SK-N-SH treated with all-trans-retinoic acid at 6 μM for 48 hours (cell line): Measurements from ENCODE around the gene NFIB.

Experiments used
- ATAC-seq: fragments of 200-7000 bp; cut with Tn5 transposase; 3 replicates; pipeline ENCODE4 v1.9.1; 2020; ENCODE audit warnings: mild to moderate bottlenecking, moderate library complexity
- ARNTL ChIP-seq: fragments of 450-650 bp; formaldehyde crosslinking; IDR thresholded peaks from 2 replicates; pipeline ENCODE4 v1.5.0; 2020; ENCODE audit warnings: low read depth, mild to moderate bottlenecking, moderate library complexity, borderline replicate concordance
- BACH2 ChIP-seq: fragments of 250-450 bp; sonication (Bioruptor Pico); IDR thresholded peaks from 2 replicates; pipeline ENCODE4 v1.9.0; 2021; ENCODE audit warnings: mild to moderate bottlenecking, borderline replicate concordance
- CREB5 ChIP-seq: fragments of 250-450 bp; sonication (Bioruptor Pico); IDR thresholded peaks from 2 replicates; pipeline ENCODE4 v1.5.1; 2020; ENCODE audit warnings: low read depth, mild to moderate bottlenecking, moderate library complexity
- CSRNP3 ChIP-seq: fragments of 250-450 bp; sonication (Bioruptor Pico); IDR thresholded peaks from 2 replicates; pipeline ENCODE4 v1.5.1; 2021; ENCODE audit warnings: mild to moderate bottlenecking, moderate library complexity
- ESRRG ChIP-seq: fragments of 250-450 bp; sonication (Bioruptor Pico); IDR thresholded peaks from 2 replicates; pipeline ENCODE4 v1.6.1; 2021; ENCODE audit warnings: mild to moderate bottlenecking
- GLIS3 ChIP-seq: fragments of 250-450 bp; sonication (Bioruptor Pico); IDR thresholded peaks from 2 replicates; pipeline ENCODE4 v1.5.0; 2020; ENCODE audit warnings: mild to moderate bottlenecking, moderate library complexity
- OSR1 ChIP-seq: fragments of 250-450 bp; sonication (Bioruptor Pico); IDR thresholded peaks from 2 replicates; pipeline ENCODE4 v1.8.0; 2022; ENCODE audit warnings: moderate library complexity, mild to moderate bottlenecking, inconsistent platforms
- PATZ1 ChIP-seq: fragments of 250-450 bp; sonication (Bioruptor Pico); IDR thresholded peaks from 2 replicates; pipeline ENCODE4 v1.8.0; 2020; ENCODE audit warnings: mild to moderate bottlenecking, moderate library complexity, borderline replicate concordance
- POU6F1 ChIP-seq: fragments of 250-450 bp; sonication (Bioruptor Pico); IDR thresholded peaks from 2 replicates; pipeline ENCODE4 v1.8.0; 2021; ENCODE audit warnings: low read depth, mild to moderate bottlenecking, moderate library complexity, borderline replicate concordance
- RARB ChIP-seq: fragments of 250-450 bp; sonication (Bioruptor Pico); IDR thresholded peaks from 2 replicates; pipeline ENCODE4 v1.8.0; 2021; ENCODE audit warnings: mild to moderate bottlenecking, moderate library complexity
- SNAI2 ChIP-seq: fragments of 250-450 bp; sonication (Bioruptor Pico); IDR thresholded peaks from 2 replicates; pipeline ENCODE4 v1.5.0; 2020; ENCODE audit warnings: mild to moderate bottlenecking, moderate library complexity
- TCF4 ChIP-seq: fragments of 250-450 bp; sonication (Bioruptor Pico); IDR thresholded peaks from 2 replicates; pipeline ENCODE4 v1.8.0; 2021; ENCODE audit warnings: mild to moderate bottlenecking, moderate library complexity, borderline replicate concordance
- TSHZ2 ChIP-seq: fragments of 250-450 bp; sonication (Bioruptor Pico); IDR thresholded peaks from 2 replicates; pipeline ENCODE4 v1.5.0; 2020; ENCODE audit warnings: mild to moderate bottlenecking, moderate library complexity
- ZC3H10 ChIP-seq: fragments of 250-450 bp; sonication (Bioruptor Pico); IDR thresholded peaks from 2 replicates; pipeline ENCODE4 v1.5.1; 2021; ENCODE audit warnings: mild to moderate bottlenecking, moderate library complexity
- ZFP3 ChIP-seq: fragments of 250-450 bp; sonication (Bioruptor Pico); IDR thresholded peaks from 2 replicates; pipeline ENCODE4 v1.5.0; 2020; ENCODE audit warnings: mild to moderate bottlenecking, moderate library complexity
- ZFP30 ChIP-seq: fragments of 450-650 bp; formaldehyde crosslinking; IDR thresholded peaks from 2 replicates; pipeline ENCODE4 v1.5.0; 2022; ENCODE audit warnings: mild to moderate bottlenecking, moderate library complexity
- ZNF70 ChIP-seq: fragments of 450-650 bp; formaldehyde crosslinking; IDR thresholded peaks from 2 replicates; pipeline ENCODE4 v1.5.0; 2020; ENCODE audit warnings: mild to moderate bottlenecking, moderate library complexity
- ZNF8 ChIP-seq: fragments of 450-650 bp; formaldehyde crosslinking; IDR thresholded peaks from 2 replicates; pipeline ENCODE4 v1.5.0; 2020; ENCODE audit warnings: mild to moderate bottlenecking, moderate library complexity

NFIB gene

GRCh38 chr9:14349146-14349446, 35.2 kb upstream of the NFIB start (continued):
- TF ChIP-seq PATZ1 (CRISPR knock-in tag) (no peak), SNAI2 (CRISPR knock-in tag) (no peak), ZFP3 (CRISPR knock-in tag) (no peak), BACH2 (CRISPR knock-in tag) (no peak), ARNTL (CRISPR knock-in tag) (no peak), RARB (CRISPR knock-in tag) (no peak)

GRCh38 chr9:14348373-14349145, 34.6 kb upstream of the NFIB start:
- TF ChIP-seq PATZ1 (CRISPR knock-in tag) = no peak
- ATAC-seq = no peak

GRCh38 chr9:14348123-14348372, 34.1 kb upstream of the NFIB start:
- TF ChIP-seq SNAI2 (CRISPR knock-in tag) (no peak), GLIS3 (CRISPR knock-in tag) (no peak), POU6F1 (CRISPR knock-in tag) (no peak), OSR1 (CRISPR knock-in tag) (no peak), ZFP30 (CRISPR knock-in tag) (no peak)
- ATAC-seq = no peak

GRCh38 chr9:14347406-14348122, 33.6 kb upstream of the NFIB start:
- ATAC-seq = no peak
- TF ChIP-seq ESRRG (no peak), POU6F1 (CRISPR knock-in tag) (no peak), TSHZ2 (CRISPR knock-in tag) (no peak), TCF4 (CRISPR knock-in tag) (no peak)

- no peak for ATAC-seq
- no peak for TF ChIP-seq ZC3H10 (CRISPR knock-in tag)
- no peak for TF ChIP-seq ZFP30 (CRISPR knock-in tag)
- TF ChIP-seq CSRNP3 (CRISPR knock-in tag) = no peak
- TF ChIP-seq ZNF70 (CRISPR knock-in tag) = no peak
- no peak for TF ChIP-seq ZNF8 (CRISPR knock-in tag)
- TF ChIP-seq POU6F1 (CRISPR knock-in tag) = no peak
- TF ChIP-seq CREB5 = no peak
- no peak for TF ChIP-seq ZFP3 (CRISPR knock-in tag)
- no peak for TF ChIP-seq ARNTL (CRISPR knock-in tag)
Observed at GRCh38 chr9:14346811-14347405, 33.0 kb upstream of the NFIB start.
